A549 (cell line): ENCODE results near the gene CAPN9.

ENCODE experiments used
- BHLHE40 ChIP-seq: IDR thresholded peaks from 2 replicates; pipeline ENCODE4 v1.6.1; 2012; ENCODE audit warnings: low read depth, low read length, inconsistent platforms
- CTCF ChIP-seq: fragments of >200 bp; sonication (Bioruptor Twin); formaldehyde crosslinking; IDR thresholded peaks from 3 replicates; pipeline ENCODE4 v1.5.1; 2016
- MAFK ChIP-seq: fragments of 450-650 bp; IDR thresholded peaks from 2 replicates; pipeline ENCODE4 v1.6.1; 2014; ENCODE audit not compliant: partially characterized antibody
- TF ChIP-seq, protein P1 (sequence below): IDR thresholded peaks from 2 replicates; pipeline ENCODE4 v1.6.1; 2012

DNA sequence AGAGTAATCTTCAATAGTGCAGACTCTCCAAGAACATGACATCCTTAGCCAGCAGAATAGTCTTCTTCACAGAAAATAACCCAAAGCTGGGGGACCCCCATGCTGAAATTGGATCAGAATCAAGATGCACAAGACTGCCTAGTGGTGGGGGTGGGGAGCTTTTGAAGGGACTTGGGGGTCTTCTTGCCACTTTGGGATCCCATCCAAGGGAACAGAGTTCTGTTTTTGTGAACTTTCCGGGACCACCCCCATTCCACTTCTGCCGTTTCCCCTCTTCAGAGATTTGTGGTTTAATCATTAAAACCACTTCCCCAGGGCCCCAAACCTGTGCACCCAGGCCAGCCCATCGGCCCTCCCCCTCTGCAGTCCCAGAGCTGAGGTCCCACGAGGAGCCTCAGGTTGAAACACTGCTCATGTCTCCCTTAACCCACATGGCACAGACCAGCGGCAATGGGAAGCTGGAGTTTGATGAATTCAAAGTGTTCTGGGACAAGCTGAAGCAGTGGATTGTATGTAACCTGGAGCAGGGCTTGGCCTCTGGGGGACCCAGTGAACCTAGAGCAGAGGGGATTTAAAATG is 44.9 kb downstream of the CAPN9 start:
- no peak for TF ChIP-seq CTCF
- TF ChIP-seq, protein P1, sequence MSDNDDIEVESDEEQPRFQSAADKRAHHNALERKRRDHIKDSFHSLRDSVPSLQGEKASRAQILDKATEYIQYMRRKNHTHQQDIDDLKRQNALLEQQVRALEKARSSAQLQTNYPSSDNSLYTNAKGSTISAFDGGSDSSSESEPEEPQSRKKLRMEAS, result no peak
- TF ChIP-seq MAFK, result no peak
- no peak for TF ChIP-seq BHLHE40
